Stomach (tissue), 4 donors: ENCODE measurements around the gene THOC3.
"Not testable (repeated sequence)": the region's sequence is repeated elsewhere in the genome, so short reads cannot be mapped to it uniquely, and the experiment has no call there.

Source experiments
- CTCF ChIP-seq, 7 experiments: fragments of 450-650 bp in 4 of 7; fragments of 200-600 bp in 3 of 7; sonication (generic) in 3 of 7; IDR thresholded peaks; one replicate each; pipeline ENCODE4 v1.5.1; 2016 to 2019; ENCODE audit warnings: antibody characterized with exemption in 7 of 7, control low read depth in 2 of 7, mild to moderate bottlenecking in 1 of 7
- POLR2AphosphoS5 ChIP-seq, 3 donors: sonication (generic); formaldehyde crosslinking; IDR thresholded peaks; one replicate each; pipeline ENCODE4 v1.6.1; 2016; ENCODE audit warnings: antibody characterized with exemption in 3 of 3

GRCh38 chr5:175910072-175910471 is 58.0 kb downstream of the THOC3 start:
- not testable (repeated sequence) for TF ChIP-seq CTCF, POLR2AphosphoS5 (IDR thresholded peaks at IDR 0.05)
